GM18519 (cell line): ENCODE data around the gene DPCD.
"Not testable (repeated sequence)": the region's sequence is repeated elsewhere in the genome, so short reads cannot be mapped to it uniquely, and the experiment has no call there.

Experiments
- ATAC-seq: cut with Tn5 transposase; IDR thresholded peaks from one replicate; pipeline ENCODE4 v1.9.1; 2021; ENCODE audit warnings: mild to moderate bottlenecking, moderate library complexity; ENCODE audit not compliant: unreplicated experiment, low FRiP score

DPCD gene

DNA sequence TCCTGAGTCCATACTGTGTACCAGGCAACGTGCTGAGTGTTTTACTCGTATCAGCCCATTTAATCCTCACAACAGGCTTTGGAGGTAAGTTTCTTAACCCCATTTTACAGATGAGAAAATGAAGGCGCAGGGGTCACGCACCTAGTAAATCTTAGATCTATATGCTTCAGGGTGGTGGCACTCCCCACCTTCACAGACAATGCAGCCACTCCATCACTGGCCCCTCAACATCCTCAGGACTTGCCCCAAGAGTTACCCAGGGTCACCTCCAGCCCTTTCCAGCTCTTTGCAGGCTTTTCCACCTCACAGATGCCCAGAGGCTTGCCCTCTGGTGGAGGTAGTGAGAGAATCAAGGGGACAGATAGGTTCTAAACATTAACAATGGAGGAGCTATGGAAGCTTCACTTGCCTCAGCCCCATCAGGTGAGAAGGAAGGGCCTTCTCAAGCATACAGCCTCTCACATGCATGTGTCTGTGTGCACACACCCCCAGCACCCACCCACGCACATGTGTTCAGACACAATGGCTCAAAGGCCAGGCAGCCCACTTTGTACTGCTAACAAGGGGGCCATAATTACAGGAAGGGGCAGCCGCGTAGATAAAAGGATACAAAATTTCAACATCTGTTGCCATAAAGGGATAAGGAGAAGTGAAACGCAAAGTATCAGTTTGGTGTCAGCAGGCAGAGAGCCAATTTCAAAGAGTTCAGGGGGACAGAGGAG, 29.1 kb downstream of the DPCD start:
- ATAC-seq = no peak

DNA sequence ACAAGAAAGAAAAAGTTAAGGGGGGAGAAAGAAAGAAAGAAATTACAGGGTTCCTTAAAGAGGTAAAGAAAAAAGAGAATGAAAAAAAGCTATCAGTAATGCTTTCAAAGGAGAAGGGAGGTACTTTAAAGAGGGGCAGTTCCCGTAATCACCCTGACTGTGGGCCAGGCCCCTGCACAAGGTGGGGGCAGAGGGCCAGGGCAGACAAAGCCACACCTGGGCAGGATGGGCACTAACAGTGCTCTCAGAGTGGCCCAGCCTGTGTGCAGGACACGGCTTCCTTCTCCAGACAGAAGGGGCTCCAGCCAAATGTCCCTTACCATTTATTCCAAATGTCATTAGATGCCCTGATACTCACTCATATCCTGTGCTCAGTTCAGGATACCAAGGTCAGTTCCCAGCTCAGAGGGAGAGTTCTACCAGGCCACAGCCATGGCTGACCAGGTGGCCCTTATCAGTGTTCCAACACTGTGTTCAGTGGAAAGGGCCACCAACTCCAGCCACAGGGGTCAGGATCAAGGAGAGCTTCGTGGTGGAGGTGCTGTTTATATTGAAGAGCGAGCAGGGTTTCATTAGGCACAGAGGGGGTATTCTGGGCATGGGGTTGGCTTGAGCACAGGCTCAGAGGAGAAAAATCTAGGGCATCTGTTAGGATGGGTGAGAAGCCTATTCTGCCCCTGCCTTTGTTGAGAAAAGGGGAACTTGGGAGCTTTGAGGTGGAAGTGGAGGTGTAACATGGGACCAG, 29.9 kb downstream of the DPCD start:
- no peak for ATAC-seq

DNA sequence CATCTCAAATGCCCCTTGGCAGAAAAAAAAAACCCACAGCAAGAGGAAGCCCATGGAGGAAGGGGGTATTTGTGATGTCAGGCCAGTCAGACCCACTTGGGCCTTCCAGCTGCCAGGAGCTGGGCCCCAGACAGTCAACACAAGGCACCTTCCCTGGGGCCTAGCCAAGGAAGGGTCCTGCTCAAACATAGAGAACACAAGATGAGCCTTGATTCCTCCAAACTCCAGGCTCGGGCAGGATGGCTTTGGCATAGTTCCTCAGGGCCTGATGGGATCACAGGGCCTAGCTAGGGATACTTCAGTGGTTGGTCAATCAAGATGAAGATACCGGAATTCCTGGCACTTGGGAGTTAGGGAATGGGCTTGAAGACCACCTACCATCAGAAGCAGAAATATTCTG, 30.8 kb downstream of the DPCD start:
- ATAC-seq = no peak

DNA sequence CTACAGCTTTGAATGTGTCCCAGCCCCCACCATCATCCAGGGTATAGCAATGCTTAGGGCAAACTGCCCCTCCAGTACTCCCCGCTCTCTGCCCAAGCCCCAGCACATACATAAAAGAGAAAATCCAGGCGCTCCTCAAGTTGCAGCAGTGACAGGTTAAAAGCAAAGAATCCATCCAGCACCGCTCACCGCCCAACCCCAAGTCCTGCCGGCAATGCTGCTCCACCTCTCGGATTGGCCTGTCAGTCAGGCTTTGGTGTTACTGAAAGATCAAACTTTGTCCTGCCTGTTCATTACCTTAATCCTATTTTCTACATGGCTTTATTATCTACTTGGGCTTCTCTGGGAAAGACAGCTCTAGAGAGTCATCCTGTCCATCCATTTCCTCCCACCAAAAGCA, 31.9 kb downstream of the DPCD start:
- ATAC-seq = no peak

- ATAC-seq = no peak
Observed at GRCh38 chr10:101623528-101623927, 35.4 kb downstream of the DPCD start.

DNA sequence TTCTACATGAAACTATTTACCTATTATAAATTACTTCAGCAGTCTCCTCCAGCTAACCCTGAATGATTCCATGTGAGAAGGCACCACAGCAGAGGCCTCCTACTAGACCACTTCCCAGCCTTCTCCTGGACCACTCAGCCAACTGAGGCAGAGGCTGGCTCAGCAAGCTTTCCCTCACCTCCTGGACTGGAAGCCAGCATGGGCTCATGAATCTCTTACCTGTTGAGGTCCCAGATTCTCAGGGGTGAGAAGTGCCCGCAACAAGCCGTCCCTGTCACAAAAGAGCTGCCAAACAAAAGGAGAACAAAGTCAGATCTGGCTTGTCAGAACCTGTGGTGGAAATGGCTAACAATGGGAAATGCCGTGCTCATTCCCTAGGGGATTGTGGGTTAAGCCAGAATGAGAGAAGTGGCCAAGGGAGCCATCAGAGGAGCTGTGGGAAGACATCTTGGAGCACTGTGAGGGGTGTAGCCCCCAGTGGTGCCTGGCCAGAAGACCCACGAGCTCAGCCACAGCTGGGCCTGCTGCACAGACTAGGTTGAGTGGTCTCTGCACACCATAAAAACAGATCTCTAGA, 36.5 kb downstream of the DPCD start:
- ATAC-seq = no peak

- ATAC-seq = no peak
Observed at GRCh38 chr10:101625821-101626412, 37.8 kb downstream of the DPCD start.

DNA sequence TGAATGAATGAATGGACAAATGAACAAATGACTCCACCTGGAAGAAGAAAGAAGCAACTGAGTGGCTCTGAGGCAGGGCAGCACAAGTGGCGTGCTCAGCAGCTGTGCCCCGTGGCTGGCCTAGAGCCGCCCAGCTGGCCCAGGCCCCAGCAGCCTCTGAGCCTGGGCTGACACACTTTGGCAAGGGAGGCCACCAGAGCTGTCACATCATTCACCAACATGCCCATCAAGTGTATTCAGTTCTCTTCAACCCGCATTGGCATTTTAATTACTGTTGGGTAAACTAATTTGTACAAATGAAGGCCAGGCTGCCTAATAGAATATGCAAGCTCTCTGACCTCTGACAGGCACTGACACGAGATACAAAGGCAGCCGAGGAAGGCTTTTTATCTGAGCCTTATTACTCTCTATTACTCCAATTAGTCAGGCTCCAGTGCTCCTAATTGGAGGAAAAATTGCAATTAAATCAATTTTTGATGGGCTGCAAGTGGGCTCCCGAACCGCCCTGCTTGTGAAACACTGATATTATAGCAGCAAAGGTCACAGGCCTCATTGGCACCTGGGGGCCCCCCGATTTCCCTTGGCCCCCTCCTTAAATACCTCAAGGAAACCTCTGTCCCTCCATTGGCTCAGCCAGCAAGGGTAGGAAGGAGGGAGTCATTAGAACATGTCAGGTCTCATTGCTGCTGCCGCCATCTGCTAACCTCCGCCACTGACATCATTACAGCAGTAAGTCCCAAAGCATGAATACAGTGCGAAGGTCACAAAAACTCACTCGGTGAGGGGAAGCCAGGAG, 41.9 kb downstream of the DPCD start:
- ATAC-seq = no peak

DNA sequence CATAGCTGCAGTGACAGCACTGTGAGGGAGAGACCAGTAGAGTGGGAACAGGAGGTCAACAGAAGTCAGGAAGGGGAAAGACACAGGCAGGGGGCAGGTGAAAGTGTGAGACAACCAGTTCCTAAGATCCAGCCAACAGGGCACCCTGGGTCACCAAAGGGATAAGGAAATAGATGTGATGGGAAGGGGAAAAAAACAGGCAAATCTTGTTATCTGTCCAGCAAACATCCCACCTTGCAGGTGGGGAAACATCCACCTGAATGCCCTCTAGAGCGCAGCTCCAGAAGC, 42.5 kb downstream of the DPCD start:
- ATAC-seq = no peak

- no peak for ATAC-seq
Observed at GRCh38 chr10:101631821-101632475, 43.8 kb downstream of the DPCD start.

DNA sequence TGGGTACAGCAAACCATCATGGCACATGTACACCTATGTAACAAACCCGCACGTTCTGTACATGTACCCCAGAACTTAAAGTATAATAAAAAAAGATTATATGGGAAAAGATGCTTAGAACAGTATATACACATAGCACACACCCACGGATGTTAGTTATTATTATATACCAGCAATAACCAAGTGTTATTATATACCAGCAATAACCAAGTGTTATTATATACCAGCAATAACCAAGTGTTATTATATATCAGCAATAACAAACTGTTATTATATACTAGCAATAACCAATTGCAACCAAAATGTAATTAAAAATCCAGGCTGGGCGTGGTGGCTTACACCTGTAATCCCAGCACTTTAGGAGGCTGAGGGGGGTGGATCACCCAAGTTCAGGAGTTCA, 45.4 kb downstream of the DPCD start:
- not testable (repeated sequence) for ATAC-seq

- no peak for ATAC-seq
Observed at GRCh38 chr10:101639141-101639900, 51.2 kb downstream of the DPCD start.

GRCh38 chr10:101643546-101643945, 55.4 kb downstream of the DPCD start:
- ATAC-seq = no peak

- no peak for ATAC-seq
Observed at GRCh38 chr10:101644002-101644401, 55.9 kb downstream of the DPCD start.

GRCh38 chr10:101645659-101646058, 57.5 kb downstream of the DPCD start:
- no peak for ATAC-seq

GRCh38 chr10:101646364-101646763, 58.2 kb downstream of the DPCD start:
- no peak for ATAC-seq

DNA sequence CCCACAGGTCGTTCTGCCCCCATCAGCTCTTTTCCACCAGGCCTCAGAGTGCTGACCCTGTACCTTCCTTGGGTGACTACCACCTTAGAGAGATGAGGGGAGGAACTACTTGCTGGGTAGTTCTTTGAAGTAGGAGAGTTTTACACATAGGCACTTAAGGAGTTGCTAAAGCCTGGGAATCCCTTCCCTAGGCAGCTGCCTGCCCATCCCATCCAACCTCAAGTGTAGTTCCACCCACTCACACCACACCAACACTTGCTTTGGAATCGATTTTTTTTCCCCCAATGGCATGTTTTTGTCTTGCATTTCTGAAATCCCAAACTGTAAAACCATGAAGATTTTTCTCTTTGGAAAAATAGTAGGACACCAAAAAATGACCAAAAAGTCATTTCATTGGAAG, 59.1 kb downstream of the DPCD start:
- ATAC-seq = no peak

DNA sequence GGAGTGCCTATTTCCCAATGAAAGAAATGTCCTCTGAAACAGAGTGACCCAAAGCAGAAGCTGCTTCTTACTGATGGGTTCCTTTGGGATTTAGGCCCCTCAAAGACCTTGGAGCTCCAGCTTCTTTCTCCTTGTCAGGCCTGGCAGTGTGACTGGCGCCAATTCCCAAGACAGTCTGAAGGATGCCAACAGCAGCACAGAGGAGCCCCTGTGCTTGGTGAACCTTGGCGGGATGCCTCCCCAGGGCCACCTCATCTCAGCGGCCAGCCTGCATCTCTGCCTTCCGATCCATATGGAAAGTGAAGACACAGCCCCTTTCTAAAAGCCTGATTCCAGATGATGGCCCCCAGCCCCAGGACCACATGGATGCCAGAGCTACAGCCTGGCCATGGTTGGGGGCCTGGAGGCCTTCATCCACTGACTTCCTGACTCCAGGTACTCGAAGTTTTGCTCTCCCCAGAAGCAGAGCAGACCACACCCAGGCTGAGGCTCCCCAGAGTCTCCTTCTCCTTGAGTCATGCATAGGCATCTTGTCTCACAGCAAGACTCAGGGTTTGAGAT, 61.5 kb downstream of the DPCD start:
- ATAC-seq = no peak

DNA sequence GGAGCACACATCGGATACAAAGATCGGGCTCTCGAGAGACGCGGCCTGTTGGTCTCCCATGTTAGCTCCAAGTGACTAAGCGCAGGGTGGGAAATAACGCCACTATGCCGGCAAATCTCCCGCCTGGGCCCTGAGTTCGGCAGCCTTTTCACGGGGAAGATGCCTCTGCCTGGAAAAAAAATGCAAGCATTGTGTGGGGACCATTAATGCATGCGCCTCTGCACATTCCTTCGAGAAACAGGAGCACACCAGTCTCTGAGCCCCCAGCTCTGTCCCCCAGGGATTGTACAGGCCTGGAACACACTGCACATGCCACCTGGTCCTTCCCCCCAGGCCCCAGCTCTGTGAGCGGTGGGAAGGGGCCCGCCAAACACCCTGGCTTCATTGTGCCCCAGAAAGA, 62.7 kb downstream of the DPCD start:
- no peak for ATAC-seq
